HEK293 (cell line): ENCODE measurements around the gene GATC.

Source experiments
- GLIS2 ChIP-seq: fragments of 450-650 bp; formaldehyde crosslinking; IDR thresholded peaks from 2 replicates; pipeline ENCODE4 v1.5.1; 2016; ENCODE audit warnings: missing biosample characterization, missing genetic modification characterization
- KLF7 ChIP-seq: fragments of 450-650 bp; formaldehyde crosslinking; IDR thresholded peaks from 2 replicates; pipeline ENCODE4 v1.5.1; 2016; ENCODE audit warnings: missing biosample characterization, missing genetic modification characterization, borderline replicate concordance
- KLF9 ChIP-seq: fragments of 450-650 bp; formaldehyde crosslinking; IDR thresholded peaks from 2 replicates; pipeline ENCODE4 v1.5.1; 2016; ENCODE audit warnings: missing biosample characterization, missing genetic modification characterization, low read depth
- PATZ1 ChIP-seq: fragments of 450-650 bp; formaldehyde crosslinking; IDR thresholded peaks from 2 replicates; pipeline ENCODE4 v1.5.1; 2016; ENCODE audit warnings: missing biosample characterization, missing genetic modification characterization
- PRDM1 ChIP-seq: fragments of 450-650 bp; formaldehyde crosslinking; IDR thresholded peaks from 2 replicates; pipeline ENCODE4; 2016; ENCODE audit warnings: missing biosample characterization, missing genetic modification characterization
- RBAK ChIP-seq: fragments of 450-650 bp; formaldehyde crosslinking; IDR thresholded peaks from 2 replicates; pipeline ENCODE4 v1.5.1; 2016; ENCODE audit warnings: missing biosample characterization, missing genetic modification characterization
- SP2 ChIP-seq: fragments of 450-650 bp; formaldehyde crosslinking; IDR thresholded peaks from 2 replicates; pipeline ENCODE4 v1.5.1; 2016; ENCODE audit warnings: missing biosample characterization, missing genetic modification characterization
- TCF7L2 ChIP-seq: IDR thresholded peaks from 2 replicates; pipeline ENCODE4 v1.6.1; 2011; ENCODE audit warnings: low read depth, mild to moderate bottlenecking, inconsistent platforms, low read length, moderate library complexity, borderline replicate concordance
- YY2 ChIP-seq: fragments of 450-650 bp; formaldehyde crosslinking; IDR thresholded peaks from 2 replicates; pipeline ENCODE4 v1.5.1; 2016; ENCODE audit warnings: missing biosample characterization, missing genetic modification characterization
- ZBTB26 ChIP-seq: fragments of 450-650 bp; formaldehyde crosslinking; optimal IDR thresholded peaks from 2 replicates; pipeline ENCODE3; 2016; ENCODE audit warnings: missing biosample characterization, mild to moderate bottlenecking, missing genetic modification characterization
- ZEB2 ChIP-seq: fragments of 450-650 bp; formaldehyde crosslinking; IDR thresholded peaks from 2 replicates; pipeline ENCODE4 v1.5.1; 2016; ENCODE audit warnings: missing biosample characterization, missing genetic modification characterization
- ZNF112 ChIP-seq: fragments of 450-650 bp; formaldehyde crosslinking; IDR thresholded peaks from 2 replicates; pipeline ENCODE4 v1.5.0; 2017; ENCODE audit warnings: missing biosample characterization, missing genetic modification characterization
- ZNF114 ChIP-seq: fragments of 450-650 bp; formaldehyde crosslinking; IDR thresholded peaks from 2 replicates; pipeline ENCODE4 v1.5.0; 2017; ENCODE audit warnings: missing biosample characterization, missing genetic modification characterization
- ZNF155 ChIP-seq: fragments of 450-650 bp; formaldehyde crosslinking; IDR thresholded peaks from 2 replicates; pipeline ENCODE4 v1.5.1; 2016; ENCODE audit warnings: missing biosample characterization, missing genetic modification characterization
- ZNF16 ChIP-seq: fragments of 450-650 bp; formaldehyde crosslinking; IDR thresholded peaks from 2 replicates; pipeline ENCODE4 v1.5.1; 2016; ENCODE audit warnings: low read depth, missing biosample characterization, missing genetic modification characterization
- ZNF184 ChIP-seq: fragments of 450-650 bp; IDR thresholded peaks from 2 replicates; pipeline ENCODE4 v1.5.1; 2018; ENCODE audit warnings: missing biosample characterization, mild to moderate bottlenecking, missing genetic modification characterization
- ZNF214 ChIP-seq: fragments of 450-650 bp; formaldehyde crosslinking; IDR thresholded peaks from 2 replicates; pipeline ENCODE4 v1.5.1; 2017; ENCODE audit warnings: missing biosample characterization, mild to moderate bottlenecking, missing genetic modification characterization, borderline replicate concordance
- ZNF223 ChIP-seq: fragments of 450-650 bp; formaldehyde crosslinking; IDR thresholded peaks from 2 replicates; pipeline ENCODE4 v1.5.1; 2016; ENCODE audit warnings: missing biosample characterization, missing genetic modification characterization
- ZNF23 ChIP-seq: fragments of 450-650 bp; formaldehyde crosslinking; IDR thresholded peaks from 2 replicates; pipeline ENCODE4 v1.5.1; 2016; ENCODE audit warnings: missing biosample characterization, missing genetic modification characterization, borderline replicate concordance
- ZNF248 ChIP-seq: fragments of 450-650 bp; formaldehyde crosslinking; IDR thresholded peaks from 2 replicates; pipeline ENCODE4 v1.5.1; 2017; ENCODE audit warnings: missing biosample characterization, missing genetic modification characterization
- ZNF26 ChIP-seq: fragments of 450-650 bp; formaldehyde crosslinking; IDR thresholded peaks from 2 replicates; pipeline ENCODE4 v1.5.1; 2016; ENCODE audit warnings: missing biosample characterization, missing genetic modification characterization
- ZNF391 ChIP-seq: fragments of 450-650 bp; formaldehyde crosslinking; IDR thresholded peaks from 2 replicates; pipeline ENCODE4 v1.5.1; 2016; ENCODE audit warnings: low read depth, missing biosample characterization, missing genetic modification characterization, borderline replicate concordance
- ZNF514 ChIP-seq: fragments of 450-650 bp; formaldehyde crosslinking; IDR thresholded peaks from 2 replicates; pipeline ENCODE4 v1.5.1; 2016; ENCODE audit warnings: missing biosample characterization, missing genetic modification characterization
- ZNF521 ChIP-seq: fragments of 450-650 bp; formaldehyde crosslinking; IDR thresholded peaks from 2 replicates; pipeline ENCODE4 v1.5.1; 2017; ENCODE audit warnings: missing biosample characterization, mild to moderate bottlenecking, missing genetic modification characterization
- ZNF561 ChIP-seq: fragments of 450-650 bp; IDR thresholded peaks from 2 replicates; pipeline ENCODE4 v1.5.1; 2018; ENCODE audit warnings: missing biosample characterization, missing genetic modification characterization, borderline replicate concordance
- ZNF580 ChIP-seq: fragments of 450-650 bp; formaldehyde crosslinking; IDR thresholded peaks from 2 replicates; pipeline ENCODE4 v1.5.1; 2016; ENCODE audit warnings: missing biosample characterization, missing genetic modification characterization
- ZNF585B ChIP-seq: fragments of 450-650 bp; formaldehyde crosslinking; IDR thresholded peaks from 2 replicates; pipeline ENCODE4 v1.5.1; 2016; ENCODE audit warnings: missing biosample characterization, missing genetic modification characterization
- ZNF596 ChIP-seq: fragments of 450-650 bp; IDR thresholded peaks from 2 replicates; pipeline ENCODE4 v1.5.0; 2018; ENCODE audit warnings: missing biosample characterization, mild to moderate bottlenecking, missing genetic modification characterization, moderate library complexity
- ZNF623 ChIP-seq: fragments of 450-650 bp; formaldehyde crosslinking; IDR thresholded peaks from 2 replicates; pipeline ENCODE4 v1.5.1; 2016; ENCODE audit warnings: missing biosample characterization, missing genetic modification characterization
- ZNF629 ChIP-seq: fragments of 450-650 bp; formaldehyde crosslinking; IDR thresholded peaks from 2 replicates; pipeline ENCODE4 v1.5.1; 2017; ENCODE audit warnings: missing biosample characterization, missing genetic modification characterization
- ZNF639 ChIP-seq: fragments of 450-650 bp; formaldehyde crosslinking; IDR thresholded peaks from 2 replicates; pipeline ENCODE4 v1.5.1; 2016; ENCODE audit warnings: missing biosample characterization, missing genetic modification characterization
- ZNF670 ChIP-seq: fragments of 450-650 bp; formaldehyde crosslinking; IDR thresholded peaks from 2 replicates; pipeline ENCODE4 v1.5.1; 2016; ENCODE audit warnings: missing biosample characterization, missing genetic modification characterization, low read depth
- ZNF704 ChIP-seq: fragments of 450-650 bp; formaldehyde crosslinking; IDR thresholded peaks from 2 replicates; pipeline ENCODE4 v1.5.1; 2016; ENCODE audit warnings: missing biosample characterization, missing genetic modification characterization
- ZNF707 ChIP-seq: fragments of 450-650 bp; formaldehyde crosslinking; IDR thresholded peaks from 2 replicates; pipeline ENCODE4 v1.5.1; 2016; ENCODE audit warnings: missing biosample characterization, missing genetic modification characterization
- ZNF76 ChIP-seq: fragments of 450-650 bp; formaldehyde crosslinking; IDR thresholded peaks from 2 replicates; pipeline ENCODE4; 2016; ENCODE audit warnings: low read depth, missing biosample characterization, missing genetic modification characterization, borderline replicate concordance
- ZNF843 ChIP-seq: fragments of 450-650 bp; formaldehyde crosslinking; IDR thresholded peaks from 2 replicates; pipeline ENCODE4 v1.5.1; 2016; ENCODE audit warnings: missing biosample characterization, missing genetic modification characterization

GATC gene

GRCh38 chr12:120489018-120489417 is 42.8 kb downstream of the GATC start (continued):
- TF ChIP-seq ZNF214 (tag by site-specific recombination) = no peak
- TF ChIP-seq TCF7L2 = no peak
- TF ChIP-seq GLIS2 (tag by site-specific recombination) = no peak
- TF ChIP-seq ZNF843 (tag by site-specific recombination) = no peak
- TF ChIP-seq ZNF670 (tag by site-specific recombination) = no peak
- TF ChIP-seq ZNF223 (tag by site-specific recombination) = no peak
- TF ChIP-seq ZNF112 (tag by site-specific recombination) = no peak
- no peak for TF ChIP-seq ZNF639 (tag by site-specific recombination)
- TF ChIP-seq ZNF514 = no peak
- no peak for TF ChIP-seq ZNF707 (tag by site-specific recombination)
- no peak for TF ChIP-seq ZNF704 (tag by site-specific recombination)
- TF ChIP-seq ZNF623 (tag by site-specific recombination) = no peak
- peak; percentile 81 for TF ChIP-seq ZNF629
- no peak for TF ChIP-seq ZNF76
- TF ChIP-seq ZBTB26 (tag by site-specific recombination) = no peak
- TF ChIP-seq ZNF26 (tag by site-specific recombination) = no peak
- TF ChIP-seq PRDM1 (tag by site-specific recombination) = no peak
- no peak for TF ChIP-seq SP2 (tag by site-specific recombination)
- TF ChIP-seq ZNF248 (tag by site-specific recombination) = no peak
- no peak for TF ChIP-seq KLF9 (tag by site-specific recombination)
- TF ChIP-seq YY2 = no peak
- TF ChIP-seq ZEB2 (tag by site-specific recombination) = peak; percentile 86
- no peak for TF ChIP-seq ZNF585B (tag by site-specific recombination)
- no peak for TF ChIP-seq KLF7 (tag by site-specific recombination)
- no peak for TF ChIP-seq ZNF521 (tag by site-specific recombination)
- no peak for TF ChIP-seq RBAK (tag by site-specific recombination)
- TF ChIP-seq ZNF155 (tag by site-specific recombination) = no peak
- TF ChIP-seq ZNF596 (tag by site-specific recombination) = no peak
- TF ChIP-seq PATZ1 (tag by site-specific recombination) = peak; percentile 31; the same call in 1 of the 2 replicates
- TF ChIP-seq ZNF580 (tag by site-specific recombination) = no peak
- no peak for TF ChIP-seq ZNF114
- TF ChIP-seq ZNF184 (tag by site-specific recombination) = no peak
- no peak; the same call in 1 of the 2 replicates for TF ChIP-seq ZNF561 (tag by site-specific recombination)
- no peak for TF ChIP-seq ZNF16 (tag by site-specific recombination)
- no peak for TF ChIP-seq ZNF391
- no peak for TF ChIP-seq ZNF23 (tag by site-specific recombination)
